Glomerular endothelial cell (primary cell): Measurements from ENCODE around the gene CHRM5. TPM values are rescaled to one million over a fixed set of nuclear protein-coding genes. Genes with fewer than 3 reads are reported as not detected.
"Not testable (repeated sequence)": the region's sequence is repeated elsewhere in the genome, so short reads cannot be mapped to it uniquely, and the experiment has no call there.

Source experiments
- DNase-seq: peaks from one replicate; pipeline ENCODE4 v3.0.0-alpha.2; 2011; ENCODE audit warnings: low read depth, low spot score; ENCODE audit errors: extremely low read depth
- total RNA-seq: library from RNA; depleted of rRNA; stranded (reverse); fragments of >200 nt; gene quantifications from 2 replicates; pipeline ENCODE4 v1.2.3, GENCODE V29; 2015

CHRM5 gene
- total RNA-seq, 1 donor from 2014 or later: not detected

GRCh38 chr15:34038871-34039789, 70.8 kb downstream of the CHRM5 start, which contains the start of gene AVEN:
Gene AVEN (minus strand): TSS chr15:34039204. CDS start chr15:34039046, 158 bp downstream.
- no peak for DNase-seq

GRCh38 chr15:34039790-34040113, 71.5 kb downstream of the CHRM5 start:
- no peak for DNase-seq

GRCh38 chr15:34043391-34043790, 75.1 kb downstream of the CHRM5 start:
- DNase-seq: no peak

GRCh38 chr15:34043813-34044212, 75.5 kb downstream of the CHRM5 start:
- DNase-seq: no peak

- DNase-seq: no peak
Observed at GRCh38 chr15:34046471-34047145, 78.3 kb downstream of the CHRM5 start.

GRCh38 chr15:34047893-34048775, 79.8 kb downstream of the CHRM5 start:
- DNase-seq: no peak

- DNase-seq: no peak
Observed at GRCh38 chr15:34049112-34049511, 80.8 kb downstream of the CHRM5 start.

- DNase-seq: not testable (repeated sequence)
Observed at GRCh38 chr15:34050385-34050784, 82.1 kb downstream of the CHRM5 start.

GRCh38 chr15:34054081-34054707, 85.9 kb downstream of the CHRM5 start:
- DNase-seq: no peak

GRCh38 chr15:34055868-34056595, 87.7 kb downstream of the CHRM5 start:
- DNase-seq: peak; percentile 73

GRCh38 chr15:34056911-34057310, 88.6 kb downstream of the CHRM5 start:
- no peak for DNase-seq

- DNase-seq: no peak
Observed at GRCh38 chr15:34059476-34059875, 91.2 kb downstream of the CHRM5 start.

GRCh38 chr15:34059946-34060345, 91.6 kb downstream of the CHRM5 start:
- no peak for DNase-seq

- DNase-seq: no peak
Observed at GRCh38 chr15:34064438-34064837, 96.1 kb downstream of the CHRM5 start.

- no peak for DNase-seq
Observed at GRCh38 chr15:34065261-34065660, 97.0 kb downstream of the CHRM5 start.

- no peak for DNase-seq
Observed at GRCh38 chr15:34065941-34066340, 97.6 kb downstream of the CHRM5 start.

GRCh38 chr15:34070003-34070402, 101.7 kb downstream of the CHRM5 start:
- DNase-seq: no peak

- DNase-seq: no peak
Observed at GRCh38 chr15:34076785-34077184, 108.5 kb downstream of the CHRM5 start.

GRCh38 chr15:34078900-34079299, 110.6 kb downstream of the CHRM5 start:
- no peak for DNase-seq

GRCh38 chr15:34079904-34080303, 111.6 kb downstream of the CHRM5 start:
- DNase-seq: no peak
